SK-N-SH treated with all-trans-retinoic acid at 6 μM for 48 hours (cell line): ENCODE results near the gene GALNT12.
A peak's percentile ranks its signal among the peaks of the same experiment; 100 is the strongest.

Source experiments
- ATAC-seq: fragments of 200-7000 bp; cut with Tn5 transposase; 3 replicates; pipeline ENCODE4 v1.9.1; 2020; ENCODE audit warnings: mild to moderate bottlenecking, moderate library complexity
- ARNTL ChIP-seq: fragments of 450-650 bp; formaldehyde crosslinking; IDR thresholded peaks from 2 replicates; pipeline ENCODE4 v1.5.0; 2020; ENCODE audit warnings: low read depth, mild to moderate bottlenecking, moderate library complexity, borderline replicate concordance
- BACH2 ChIP-seq: fragments of 250-450 bp; sonication (Bioruptor Pico); IDR thresholded peaks from 2 replicates; pipeline ENCODE4 v1.9.0; 2021; ENCODE audit warnings: mild to moderate bottlenecking, borderline replicate concordance
- CSDC2 ChIP-seq: fragments of 250-450 bp; sonication (Bioruptor Pico); IDR thresholded peaks from 2 replicates; pipeline ENCODE4 v1.5.0; 2020; ENCODE audit warnings: mild to moderate bottlenecking, moderate library complexity
- ESRRG ChIP-seq: fragments of 250-450 bp; sonication (Bioruptor Pico); IDR thresholded peaks from 2 replicates; pipeline ENCODE4 v1.6.1; 2021; ENCODE audit warnings: mild to moderate bottlenecking
- GLIS3 ChIP-seq: fragments of 250-450 bp; sonication (Bioruptor Pico); IDR thresholded peaks from 2 replicates; pipeline ENCODE4 v1.5.0; 2020; ENCODE audit warnings: mild to moderate bottlenecking, moderate library complexity
- ISL1 ChIP-seq: fragments of 250-450 bp; sonication (Bioruptor Pico); IDR thresholded peaks from 2 replicates; pipeline ENCODE4 v2.1.2; 2022; ENCODE audit warnings: mild to moderate bottlenecking, moderate library complexity
- OSR1 ChIP-seq: fragments of 250-450 bp; sonication (Bioruptor Pico); IDR thresholded peaks from 2 replicates; pipeline ENCODE4 v1.8.0; 2022; ENCODE audit warnings: moderate library complexity, mild to moderate bottlenecking, inconsistent platforms
- PPARA ChIP-seq: fragments of 250-450 bp; sonication (Bioruptor Pico); IDR thresholded peaks from 2 replicates; pipeline ENCODE4 v1.5.0; 2020; ENCODE audit warnings: mild to moderate bottlenecking, borderline replicate concordance
- RARB ChIP-seq: fragments of 250-450 bp; sonication (Bioruptor Pico); IDR thresholded peaks from 2 replicates; pipeline ENCODE4 v1.8.0; 2021; ENCODE audit warnings: mild to moderate bottlenecking, moderate library complexity
- SNAI2 ChIP-seq: fragments of 250-450 bp; sonication (Bioruptor Pico); IDR thresholded peaks from 2 replicates; pipeline ENCODE4 v1.5.0; 2020; ENCODE audit warnings: mild to moderate bottlenecking, moderate library complexity
- TCF4 ChIP-seq: fragments of 250-450 bp; sonication (Bioruptor Pico); IDR thresholded peaks from 2 replicates; pipeline ENCODE4 v1.8.0; 2021; ENCODE audit warnings: mild to moderate bottlenecking, moderate library complexity, borderline replicate concordance
- TOX ChIP-seq: fragments of 250-450 bp; sonication (Bioruptor Pico); IDR thresholded peaks from 2 replicates; pipeline ENCODE4 v1.8.0; 2021; ENCODE audit warnings: mild to moderate bottlenecking, moderate library complexity, borderline replicate concordance
- ZC3H10 ChIP-seq: fragments of 250-450 bp; sonication (Bioruptor Pico); IDR thresholded peaks from 2 replicates; pipeline ENCODE4 v1.5.1; 2021; ENCODE audit warnings: mild to moderate bottlenecking, moderate library complexity
- ZFP3 ChIP-seq: fragments of 250-450 bp; sonication (Bioruptor Pico); IDR thresholded peaks from 2 replicates; pipeline ENCODE4 v1.5.0; 2020; ENCODE audit warnings: mild to moderate bottlenecking, moderate library complexity
- ZFP30 ChIP-seq: fragments of 450-650 bp; formaldehyde crosslinking; IDR thresholded peaks from 2 replicates; pipeline ENCODE4 v1.5.0; 2022; ENCODE audit warnings: mild to moderate bottlenecking, moderate library complexity
- ZNF565 ChIP-seq: fragments of 450-650 bp; formaldehyde crosslinking; conservative IDR thresholded peaks from 2 replicates; pipeline ENCODE4 v1.5.0; 2020; ENCODE audit warnings: low read depth, mild to moderate bottlenecking, moderate library complexity
- ZNF70 ChIP-seq: fragments of 450-650 bp; formaldehyde crosslinking; IDR thresholded peaks from 2 replicates; pipeline ENCODE4 v1.5.0; 2020; ENCODE audit warnings: mild to moderate bottlenecking, moderate library complexity
- ZNF8 ChIP-seq: fragments of 450-650 bp; formaldehyde crosslinking; IDR thresholded peaks from 2 replicates; pipeline ENCODE4 v1.5.0; 2020; ENCODE audit warnings: mild to moderate bottlenecking, moderate library complexity
- TF ChIP-seq, protein P1 (sequence below): fragments of 250-450 bp; sonication (Bioruptor Pico); IDR thresholded peaks from 2 replicates; pipeline ENCODE4 v1.5.0; 2020; ENCODE audit warnings: mild to moderate bottlenecking, moderate library complexity
- TF ChIP-seq, protein P2 (sequence below): fragments of 250-450 bp; sonication (Bioruptor Pico); IDR thresholded peaks from 2 replicates; pipeline ENCODE4 v1.8.0; 2020; ENCODE audit warnings: mild to moderate bottlenecking, moderate library complexity, borderline replicate concordance
- TF ChIP-seq, protein P3 (sequence below): fragments of 250-450 bp; sonication (Bioruptor Pico); IDR thresholded peaks from 2 replicates; pipeline ENCODE4 v1.8.0; 2021; ENCODE audit warnings: low read depth, mild to moderate bottlenecking, moderate library complexity, borderline replicate concordance
- TF ChIP-seq, protein P4 (sequence below): fragments of 250-450 bp; sonication (Bioruptor Pico); IDR thresholded peaks from 2 replicates; pipeline ENCODE4 v1.5.1; 2021; ENCODE audit warnings: mild to moderate bottlenecking, moderate library complexity
- TF ChIP-seq, protein P5 (sequence below): fragments of 250-450 bp; sonication (Bioruptor Pico); IDR thresholded peaks from 2 replicates; pipeline ENCODE4 v1.5.1; 2020; ENCODE audit warnings: low read depth, mild to moderate bottlenecking, moderate library complexity

The GALNT12 gene

DNA sequence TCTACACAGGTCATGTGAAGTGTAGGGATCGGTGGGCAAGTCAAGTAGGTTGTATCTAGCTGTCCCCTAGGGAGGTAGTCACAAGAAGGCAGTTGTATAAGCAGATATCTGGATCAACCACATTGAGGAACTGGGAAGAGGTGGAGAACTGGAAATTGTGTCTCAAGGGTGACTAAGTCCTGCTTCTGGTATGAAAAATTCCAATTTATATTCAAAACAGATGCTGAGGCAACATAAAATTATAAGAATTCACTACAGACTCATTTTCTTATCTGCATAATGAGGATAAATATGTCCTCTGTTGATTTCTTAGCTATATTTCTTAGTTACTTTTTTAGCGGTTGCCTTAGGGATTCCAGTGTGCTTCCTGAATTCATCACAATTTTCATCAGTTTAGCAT, 46.8 kb downstream of the GALNT12 start:
- ATAC-seq: peak; percentile 58
- TF ChIP-seq, protein P1, sequence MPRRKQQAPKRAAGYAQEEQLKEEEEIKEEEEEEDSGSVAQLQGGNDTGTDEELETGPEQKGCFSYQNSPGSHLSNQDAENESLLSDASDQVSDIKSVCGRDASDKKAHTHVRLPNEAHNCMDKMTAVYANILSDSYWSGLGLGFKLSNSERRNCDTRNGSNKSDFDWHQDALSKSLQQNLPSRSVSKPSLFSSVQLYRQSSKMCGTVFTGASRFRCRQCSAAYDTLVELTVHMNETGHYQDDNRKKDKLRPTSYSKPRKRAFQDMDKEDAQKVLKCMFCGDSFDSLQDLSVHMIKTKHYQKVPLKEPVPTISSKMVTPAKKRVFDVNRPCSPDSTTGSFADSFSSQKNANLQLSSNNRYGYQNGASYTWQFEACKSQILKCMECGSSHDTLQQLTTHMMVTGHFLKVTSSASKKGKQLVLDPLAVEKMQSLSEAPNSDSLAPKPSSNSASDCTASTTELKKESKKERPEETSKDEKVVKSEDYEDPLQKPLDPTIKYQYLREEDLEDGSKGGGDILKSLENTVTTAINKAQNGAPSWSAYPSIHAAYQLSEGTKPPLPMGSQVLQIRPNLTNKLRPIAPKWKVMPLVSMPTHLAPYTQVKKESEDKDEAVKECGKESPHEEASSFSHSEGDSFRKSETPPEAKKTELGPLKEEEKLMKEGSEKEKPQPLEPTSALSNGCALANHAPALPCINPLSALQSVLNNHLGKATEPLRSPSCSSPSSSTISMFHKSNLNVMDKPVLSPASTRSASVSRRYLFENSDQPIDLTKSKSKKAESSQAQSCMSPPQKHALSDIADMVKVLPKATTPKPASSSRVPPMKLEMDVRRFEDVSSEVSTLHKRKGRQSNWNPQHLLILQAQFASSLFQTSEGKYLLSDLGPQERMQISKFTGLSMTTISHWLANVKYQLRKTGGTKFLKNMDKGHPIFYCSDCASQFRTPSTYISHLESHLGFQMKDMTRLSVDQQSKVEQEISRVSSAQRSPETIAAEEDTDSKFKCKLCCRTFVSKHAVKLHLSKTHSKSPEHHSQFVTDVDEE (CRISPR knock-in tag): no peak
- TF ChIP-seq ZNF70 (CRISPR knock-in tag) (no peak), ARNTL (no peak), PPARA (CRISPR knock-in tag) (no peak), RARB (no peak), ZNF8 (CRISPR knock-in tag) (no peak), ESRRG (CRISPR knock-in tag) (no peak), TOX (no peak), ZC3H10 (CRISPR knock-in tag) (no peak), TCF4 (CRISPR knock-in tag) (no peak), GLIS3 (CRISPR knock-in tag) (no peak)

DNA sequence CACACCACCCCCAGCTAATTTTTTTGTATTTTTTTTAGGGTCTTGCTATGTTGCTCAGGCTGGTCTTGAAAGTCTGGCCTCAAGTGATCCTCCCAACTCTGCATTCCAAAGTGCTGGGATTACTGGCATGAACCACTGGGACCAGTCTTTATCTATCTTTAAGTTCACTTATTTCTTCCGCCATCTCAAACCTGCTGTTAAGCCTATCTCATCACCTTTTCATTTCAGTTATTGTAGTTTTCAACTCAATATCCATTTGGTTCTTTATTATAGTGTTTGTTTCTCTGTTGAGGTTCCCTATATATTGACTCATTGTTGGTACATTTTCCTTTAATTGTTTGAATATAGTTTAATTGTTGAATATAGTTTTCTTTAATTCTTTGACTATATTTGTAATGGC, 48.1 kb downstream of the GALNT12 start:
- no peak for ATAC-seq
- no peak for TF ChIP-seq ISL1 (CRISPR knock-in tag)
- TF ChIP-seq ZNF565: no peak

DNA sequence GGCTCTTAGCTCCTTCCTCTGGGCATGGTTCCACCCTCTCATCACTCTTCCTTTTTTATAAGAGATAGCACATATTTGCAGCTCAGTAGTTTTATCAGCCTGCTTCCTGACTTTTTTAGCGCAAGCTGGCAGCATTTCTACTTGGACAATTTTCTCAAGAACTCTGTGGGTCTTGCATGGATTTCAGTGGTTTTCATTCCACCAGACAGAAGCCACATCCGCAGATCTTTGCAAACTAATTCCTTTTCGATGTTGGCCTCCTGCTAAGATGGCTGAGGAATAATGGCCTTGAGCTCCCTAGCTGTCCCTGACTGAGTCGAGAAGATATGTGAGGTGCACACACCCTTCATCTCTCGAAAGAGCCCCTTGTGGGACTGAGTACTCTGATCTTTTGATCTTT, 49.5 kb downstream of the GALNT12 start:
- TF ChIP-seq, protein P2, sequence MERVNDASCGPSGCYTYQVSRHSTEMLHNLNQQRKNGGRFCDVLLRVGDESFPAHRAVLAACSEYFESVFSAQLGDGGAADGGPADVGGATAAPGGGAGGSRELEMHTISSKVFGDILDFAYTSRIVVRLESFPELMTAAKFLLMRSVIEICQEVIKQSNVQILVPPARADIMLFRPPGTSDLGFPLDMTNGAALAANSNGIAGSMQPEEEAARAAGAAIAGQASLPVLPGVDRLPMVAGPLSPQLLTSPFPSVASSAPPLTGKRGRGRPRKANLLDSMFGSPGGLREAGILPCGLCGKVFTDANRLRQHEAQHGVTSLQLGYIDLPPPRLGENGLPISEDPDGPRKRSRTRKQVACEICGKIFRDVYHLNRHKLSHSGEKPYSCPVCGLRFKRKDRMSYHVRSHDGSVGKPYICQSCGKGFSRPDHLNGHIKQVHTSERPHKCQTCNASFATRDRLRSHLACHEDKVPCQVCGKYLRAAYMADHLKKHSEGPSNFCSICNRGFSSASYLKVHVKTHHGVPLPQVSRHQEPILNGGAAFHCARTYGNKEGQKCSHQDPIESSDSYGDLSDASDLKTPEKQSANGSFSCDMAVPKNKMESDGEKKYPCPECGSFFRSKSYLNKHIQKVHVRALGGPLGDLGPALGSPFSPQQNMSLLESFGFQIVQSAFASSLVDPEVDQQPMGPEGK (CRISPR knock-in tag): no peak
- TF ChIP-seq ESRRG (CRISPR knock-in tag): no peak
- no peak for TF ChIP-seq ZFP30
- no peak for TF ChIP-seq OSR1 (CRISPR knock-in tag)
- no peak for TF ChIP-seq RARB
- TF ChIP-seq, protein P3, sequence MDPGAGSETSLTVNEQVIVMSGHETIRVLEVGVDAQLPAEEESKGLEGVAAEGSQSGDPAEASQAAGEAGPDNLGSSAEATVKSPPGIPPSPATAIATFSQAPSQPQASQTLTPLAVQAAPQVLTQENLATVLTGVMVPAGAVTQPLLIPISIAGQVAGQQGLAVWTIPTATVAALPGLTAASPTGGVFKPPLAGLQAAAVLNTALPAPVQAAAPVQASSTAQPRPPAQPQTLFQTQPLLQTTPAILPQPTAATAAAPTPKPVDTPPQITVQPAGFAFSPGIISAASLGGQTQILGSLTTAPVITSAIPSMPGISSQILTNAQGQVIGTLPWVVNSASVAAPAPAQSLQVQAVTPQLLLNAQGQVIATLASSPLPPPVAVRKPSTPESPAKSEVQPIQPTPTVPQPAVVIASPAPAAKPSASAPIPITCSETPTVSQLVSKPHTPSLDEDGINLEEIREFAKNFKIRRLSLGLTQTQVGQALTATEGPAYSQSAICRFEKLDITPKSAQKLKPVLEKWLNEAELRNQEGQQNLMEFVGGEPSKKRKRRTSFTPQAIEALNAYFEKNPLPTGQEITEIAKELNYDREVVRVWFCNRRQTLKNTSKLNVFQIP: no peak
- TF ChIP-seq CSDC2 (CRISPR knock-in tag): no peak
- ATAC-seq: no peak

DNA sequence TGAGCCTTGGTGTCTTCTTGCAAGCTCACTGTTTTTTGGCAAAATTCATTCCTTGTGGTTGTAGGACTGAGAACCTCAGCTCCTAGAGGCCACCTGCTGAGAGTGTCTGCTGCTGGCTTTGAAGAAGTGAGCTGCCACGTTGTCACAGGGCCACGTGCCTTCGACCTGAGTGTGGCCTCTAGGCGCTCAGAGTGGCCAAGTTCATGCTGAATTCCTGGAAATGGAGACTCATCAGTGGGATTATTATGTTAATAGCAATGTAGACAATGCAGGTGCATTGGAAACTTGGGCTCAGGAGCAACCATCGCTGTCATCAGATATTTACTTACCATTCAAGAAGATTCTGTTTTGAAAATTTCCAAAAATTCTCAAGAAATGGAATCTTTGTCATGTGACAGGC, 52.5 kb downstream of the GALNT12 start:
- no peak for ATAC-seq
- TF ChIP-seq, protein P4, sequence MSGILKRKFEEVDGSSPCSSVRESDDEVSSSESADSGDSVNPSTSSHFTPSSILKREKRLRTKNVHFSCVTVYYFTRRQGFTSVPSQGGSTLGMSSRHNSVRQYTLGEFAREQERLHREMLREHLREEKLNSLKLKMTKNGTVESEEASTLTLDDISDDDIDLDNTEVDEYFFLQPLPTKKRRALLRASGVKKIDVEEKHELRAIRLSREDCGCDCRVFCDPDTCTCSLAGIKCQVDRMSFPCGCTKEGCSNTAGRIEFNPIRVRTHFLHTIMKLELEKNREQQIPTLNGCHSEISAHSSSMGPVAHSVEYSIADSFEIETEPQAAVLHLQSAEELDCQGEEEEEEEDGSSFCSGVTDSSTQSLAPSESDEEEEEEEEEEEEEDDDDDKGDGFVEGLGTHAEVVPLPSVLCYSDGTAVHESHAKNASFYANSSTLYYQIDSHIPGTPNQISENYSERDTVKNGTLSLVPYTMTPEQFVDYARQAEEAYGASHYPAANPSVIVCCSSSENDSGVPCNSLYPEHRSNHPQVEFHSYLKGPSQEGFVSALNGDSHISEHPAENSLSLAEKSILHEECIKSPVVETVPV: no peak
- TF ChIP-seq RARB (no peak), ZNF565 (no peak)

DNA sequence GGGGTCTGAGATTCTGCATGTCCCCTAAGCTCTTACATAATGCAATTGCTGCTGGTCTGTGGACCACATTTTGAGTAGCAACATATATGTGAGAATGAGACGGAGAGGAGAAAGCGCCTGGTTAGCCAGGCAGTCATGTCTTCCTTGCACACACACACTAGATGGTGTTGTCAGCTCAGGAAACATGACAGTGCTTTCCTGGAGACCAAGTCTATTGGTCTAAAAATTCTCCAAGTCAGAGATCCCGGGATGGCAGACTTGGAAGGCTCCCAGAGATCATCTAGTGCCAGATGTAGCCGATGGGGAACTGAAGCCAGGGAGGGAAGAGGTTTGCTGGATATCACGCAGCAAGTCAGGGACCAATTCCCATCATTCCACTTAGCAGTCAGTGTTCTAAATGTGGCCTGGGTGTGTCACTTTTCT, 53.4 kb downstream of the GALNT12 start:
- ATAC-seq: peak; percentile 97
- TF ChIP-seq BACH2 (CRISPR knock-in tag) (no peak), RARB (no peak), ZNF70 (CRISPR knock-in tag) (no peak), ZFP3 (CRISPR knock-in tag) (no peak), ESRRG (CRISPR knock-in tag) (no peak), CSDC2 (CRISPR knock-in tag) (no peak), SNAI2 (no peak), TOX (no peak), ZNF8 (CRISPR knock-in tag) (no peak), OSR1 (CRISPR knock-in tag) (no peak), GLIS3 (CRISPR knock-in tag) (no peak), ZFP30 (no peak)
- TF ChIP-seq, protein P2 (CRISPR knock-in tag): no peak
- TF ChIP-seq, protein P5, sequence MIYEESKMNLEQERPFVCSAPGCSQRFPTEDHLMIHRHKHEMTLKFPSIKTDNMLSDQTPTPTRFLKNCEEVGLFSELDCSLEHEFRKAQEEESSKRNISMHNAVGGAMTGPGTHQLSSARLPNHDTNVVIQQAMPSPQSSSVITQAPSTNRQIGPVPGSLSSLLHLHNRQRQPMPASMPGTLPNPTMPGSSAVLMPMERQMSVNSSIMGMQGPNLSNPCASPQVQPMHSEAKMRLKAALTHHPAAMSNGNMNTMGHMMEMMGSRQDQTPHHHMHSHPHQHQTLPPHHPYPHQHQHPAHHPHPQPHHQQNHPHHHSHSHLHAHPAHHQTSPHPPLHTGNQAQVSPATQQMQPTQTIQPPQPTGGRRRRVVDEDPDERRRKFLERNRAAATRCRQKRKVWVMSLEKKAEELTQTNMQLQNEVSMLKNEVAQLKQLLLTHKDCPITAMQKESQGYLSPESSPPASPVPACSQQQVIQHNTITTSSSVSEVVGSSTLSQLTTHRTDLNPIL (CRISPR knock-in tag): no peak
- TF ChIP-seq, protein P3: no peak
